HepG2 (cell line): ENCODE data around the gene DDX28. TPM values are rescaled to one million over a fixed set of nuclear protein-coding genes. Genes with fewer than 3 reads are reported as not detected.

Source experiments
- ATAC-seq: fragments of 200-7000 bp; cut with Tn5 transposase; 3 replicates; pipeline ENCODE4 v1.9.1; 2020; ENCODE audit warnings: mild to moderate bottlenecking, moderate library complexity
- BruUV-seq: library from RNA; stranded (reverse); fragments of 400-500 nt; replicated peaks from 2 replicates; lab custom pipeline; 2021; lab: Mats Ljungman, UMichigan
- CTCF ChIA-PET: fragments of 300-600 bp; formaldehyde crosslinking; extraction: SDS; loops from one replicate; lab custom pipeline; 2021; ENCODE audit warnings: low total read pairs, inconsistent platforms, low intra/inter-chr PET ratio; lab: Yijun Ruan, JAX
- POLR2A ChIA-PET: fragments of 350-600 bp; sonication (Branson Sonifier 250); formaldehyde crosslinking; loops from one replicate; lab custom pipeline; 2020; ENCODE audit warnings: antibody characterized with exemption, inconsistent platforms; lab: Yijun Ruan, JAX
- DNase-seq: peaks from one replicate; pipeline ENCODE4 v3.0.0-alpha.2; 2015; ENCODE audit warnings: low spot score
- FAIRE-seq: peaks from 3 replicates; lab custom pipeline; 2011; peaks lifted over from hg19 to GRCh38; lab: Jason Lieb, UNC
- H2AFZ ChIP-seq: one replicate; pipeline ENCODE4 v1.6.1; 2011; ENCODE audit warnings: low read length, inconsistent platforms
- H3K27ac ChIP-seq: fragments of 300-600 bp; 3 replicates; pipeline ENCODE4 v1.8.0; 2011; ENCODE audit warnings: mixed run types, mild to moderate bottlenecking, mixed read lengths, low read length, inconsistent platforms; ENCODE audit not compliant: insufficient read depth; ENCODE audit errors: extremely low read length
- H3K27me3 ChIP-seq, 2 experiments: fragments of 200-600 bp in 1 of 2; 2 replicates in 1 of 2; 3 replicates in 1 of 2; pipeline versions ENCODE4 v1.6.0 to v1.8.0; 2011; ENCODE audit warnings: low read length in 2 of 2, mild to moderate bottlenecking in 2 of 2, moderate library complexity in 2 of 2, inconsistent platforms in 1 of 2; ENCODE audit not compliant: insufficient read depth in 2 of 2, control insufficient read depth in 1 of 2
- H3K36me3 ChIP-seq, 2 experiments: fragments of 200-600 bp in 1 of 2; replicated peaks in 1 of 2; 2 replicates in 1 of 2; 3 replicates in 1 of 2; pipeline versions ENCODE4 v1.5.1 to v1.8.0; 2011; ENCODE audit warnings: low read length in 2 of 2, inconsistent platforms in 1 of 2; ENCODE audit not compliant: insufficient read depth in 2 of 2, control insufficient read depth in 1 of 2
- H3K4me1 ChIP-seq: 2 replicates; pipeline ENCODE4 v1.5.1; 2012; ENCODE audit warnings: low read length, inconsistent platforms; ENCODE audit not compliant: insufficient read depth
- H3K4me2 ChIP-seq: 2 replicates; pipeline ENCODE4 v1.6.0; 2011; ENCODE audit warnings: low read depth, low read length, inconsistent platforms
- H3K4me3 ChIP-seq, 3 experiments: fragments of 200-600 bp in 1 of 3; sonication (generic), shearing (Covaris generic) in 1 of 3; replicated peaks in 1 of 3; 2 replicates each; pipeline ENCODE4 v1.5.1; 2011 to 2016; ENCODE audit warnings: low read length in 3 of 3, inconsistent platforms in 2 of 3, low read depth in 2 of 3, mild to moderate bottlenecking in 2 of 3, control low read depth in 1 of 3, mixed read lengths in 1 of 3; ENCODE audit not compliant: insufficient read depth in 1 of 3
- H3K79me2 ChIP-seq: one replicate; pipeline ENCODE4 v1.6.1; 2011; ENCODE audit warnings: low read length, inconsistent platforms; ENCODE audit not compliant: insufficient read depth
- H3K9ac ChIP-seq: 2 replicates; pipeline ENCODE4 v1.6.0; 2011; ENCODE audit warnings: mild to moderate bottlenecking, low read depth, low read length, inconsistent platforms; ENCODE audit not compliant: insufficient read depth
- H3K9me3 ChIP-seq: 2 replicates; pipeline ENCODE4 v1.5.1; 2012; ENCODE audit warnings: mild to moderate bottlenecking, low read length
- H4K20me1 ChIP-seq: 2 replicates; pipeline ENCODE4 v1.6.0; 2011; ENCODE audit warnings: inconsistent platforms, mild to moderate bottlenecking, low read length, moderate library complexity; ENCODE audit not compliant: insufficient read depth
- AHR ChIP-seq: IDR thresholded peaks from 2 replicates; pipeline ENCODE4 v1.6.1; 2018; ENCODE audit warnings: missing genetic modification reagents, missing compliant biosample characterization
- CC2D1A ChIP-seq: sonication (generic); formaldehyde crosslinking; IDR thresholded peaks from 2 replicates; pipeline ENCODE4 v1.8.1; 2023; ENCODE audit warnings: mild to moderate bottlenecking, missing genetic modification reagents
- ETS1 ChIP-seq: sonication (generic); formaldehyde crosslinking; IDR thresholded peaks from 2 replicates; pipeline ENCODE4 v1.4.0; 2020; ENCODE audit warnings: missing genetic modification reagents
- HNRNPK ChIP-seq: fragments of 200-400 bp; formaldehyde crosslinking; IDR thresholded peaks from 2 replicates; pipeline ENCODE4 v1.6.1; 2018; ENCODE audit warnings: low read length, low read depth, moderate library complexity, mild to moderate bottlenecking; ENCODE audit not compliant: poor library complexity, severe bottlenecking
- HNRNPL ChIP-seq: fragments of 200-400 bp; formaldehyde crosslinking; IDR thresholded peaks from 2 replicates; pipeline ENCODE4 v1.6.1; 2017; ENCODE audit warnings: mild to moderate bottlenecking, low read depth, low read length
- KAT8 ChIP-seq: IDR thresholded peaks from 2 replicates; pipeline ENCODE4 v1.6.1; 2016; ENCODE audit warnings: missing genetic modification reagents, missing compliant biosample characterization
- MXD4 ChIP-seq: IDR thresholded peaks from 2 replicates; pipeline ENCODE4 v1.6.1; 2016; ENCODE audit warnings: mild to moderate bottlenecking, missing biosample characterization, missing genetic modification reagents
- PCBP1 ChIP-seq: fragments of 200-400 bp; formaldehyde crosslinking; IDR thresholded peaks from 2 replicates; pipeline ENCODE4 v1.6.1; 2017; ENCODE audit warnings: mild to moderate bottlenecking, low read depth, low read length, borderline replicate concordance
- TARDBP ChIP-seq: sonication (generic); formaldehyde crosslinking; IDR thresholded peaks from 2 replicates; pipeline ENCODE4 v1.8.0; 2022; ENCODE audit warnings: mild to moderate bottlenecking, missing genetic modification reagents
- TBX2 ChIP-seq: sonication (generic); formaldehyde crosslinking; IDR thresholded peaks from 2 replicates; pipeline ENCODE4 v1.5.0; 2020; ENCODE audit warnings: missing genetic modification reagents, mild to moderate bottlenecking, borderline replicate concordance
- ZNF101 ChIP-seq: sonication (generic); formaldehyde crosslinking; IDR thresholded peaks from 2 replicates; pipeline ENCODE4 v1.4.0; 2020; ENCODE audit warnings: mild to moderate bottlenecking, low read depth, missing genetic modification reagents, borderline replicate concordance
- ZNF136 ChIP-seq: sonication (generic); formaldehyde crosslinking; IDR thresholded peaks from 2 replicates; pipeline ENCODE4 v1.8.1; 2022; ENCODE audit warnings: low read depth, mild to moderate bottlenecking, moderate library complexity, missing genetic modification reagents
- ZNF224 ChIP-seq: sonication (generic); formaldehyde crosslinking; IDR thresholded peaks from 2 replicates; pipeline ENCODE4 v1.5.0; 2020; ENCODE audit warnings: mild to moderate bottlenecking, missing genetic modification reagents
- ZNF703 ChIP-seq: sonication (generic); formaldehyde crosslinking; IDR thresholded peaks from 2 replicates; pipeline ENCODE4 v1.5.1; 2020; ENCODE audit warnings: missing genetic modification reagents, mild to moderate bottlenecking, moderate library complexity, borderline replicate concordance
- WGBS: methylation state at CpG from one replicate; pipeline ENCODE4 v1.1.6; 2017; ENCODE audit warnings: low lambda C conversion rate; 5-methylcytosine and 5-hydroxymethylcytosine counted together
- in situ Hi-C: cut with HindIII; loops from 2 replicates; pipeline ENCODE4 v1.10.0; 2017; ENCODE audit warnings: low pct_unique_long_range_greater_than_20kb; ENCODE audit not compliant: extremely low pct_ligation_motif_present
- intact Hi-C: fragments of 100-400 bp; cut with micrococcal nuclease; formaldehyde crosslinking; loops from one replicate; pipeline ENCODE4 v1.10.0; 2022; ENCODE audit not compliant: unreplicated experiment
- polyA plus RNA-seq, 8 experiments: library from polyadenylated mRNA; depleted of rRNA in 3 of 8; stranded (reverse) in 7 of 8; unstranded in 1 of 8; fragments of >200 nt; fragmentation: Illumina TruSeq in 4 of 8; extraction: Trizol in 4 of 8; gene quantifications; 2 replicates each; pipeline versions ENCODE4 v1.2.1 to v1.2.3, GENCODE V29; 2011 to 2016; ENCODE audit warnings: low read depth in 4 of 8, missing spikeins in 1 of 8, mixed read lengths in 1 of 8; ENCODE audit not compliant: insufficient read depth in 1 of 8
- total RNA-seq, 5 experiments: library from RNA; depleted of rRNA; stranded (reverse); fragments of >200 nt; fragmentation: Illumina TruSeq; extraction: Trizol; gene quantifications; 2 replicates each; pipeline ENCODE4 v1.2.3, GENCODE V29; 2016; ENCODE audit warnings: low read depth in 1 of 5

Gene DDX28
- total and polyA plus RNA-seq, 2 of the 13 experiments (the other 11 are each of a cell fraction or from before 2014, with no cell fraction given) = 14.1 to 16.4 TPM

GRCh38 chr16:68068926-68069325 is 45.9 kb upstream of the DDX28 start (continued):
- no peak for TF ChIP-seq MXD4 (CRISPR knock-in tag)
- TF ChIP-seq ZNF703 = no peak
- no peak for TF ChIP-seq AHR

GRCh38 chr16:68066763-68067162 is 43.7 kb upstream of the DDX28 start:
- no peak overlapping the region for H2AFZ ChIP-seq
- CTCF ChIA-PET = no interaction called here
- POLR2A ChIA-PET = no interaction called here
- no peak overlapping the region for H3K9ac ChIP-seq
- no peaks in the 10 kb centered on the region for H4K20me1 ChIP-seq
- FAIRE-seq = no peak
- H3K4me2 ChIP-seq = no peak overlapping the region
- intact Hi-C loops (loop anchor here (10.0 kb wide), 1 partner anchor 252 kb away; no protein-coding TSS in a partner anchor), in situ Hi-C loops (no loop called here)
- no peaks in the 10 kb centered on the region for H3K27me3 ChIP-seq
- TF ChIP-seq ZNF224 (CRISPR knock-in tag) (no peak), HNRNPK (peak; percentile 93), PCBP1 (0 out of 2 replicates have a peak, but pooled peaks have one; percentile 61)
- H3K4me3 ChIP-seq = no peak overlapping the region
- no peaks in the 10 kb centered on the region for H3K4me1 ChIP-seq
- no peaks in the 10 kb centered on the region for H3K79me2 ChIP-seq
- H3K27ac ChIP-seq = no peak overlapping the region
- DNase-seq = no peak
- no peak for ATAC-seq
- no peaks in the 10 kb centered on the region for H3K9me3 ChIP-seq
- 100% methylated on average over 1 of the region's 1 CpG for WGBS
- no TSS peak for BruUV-seq
- peaks cover 37 to 51% of the 10 kb centered on the region in 2 experiments for H3K36me3 ChIP-seq

GRCh38 chr16:68065716-68066305 is 42.8 kb upstream of the DDX28 start:
- H3K36me3 ChIP-seq = peaks cover 40 to 42% of the 10 kb centered on the region in 2 experiments
- ChIA-PET POLR2A (interaction anchor here (1.7 kb wide), 1 partner anchor 18 kb away, joined by 4 read pairs; no protein-coding TSS in a partner anchor), CTCF (interaction anchor here (1.8 kb wide), 1 partner anchor 249 kb away, joined by 8 read pairs; no protein-coding TSS in a partner anchor)
- WGBS = 86% methylated on average over 5 of the region's 6 CpGs
- DNase-seq (no peak), ATAC-seq (no peak), FAIRE-seq (no peak)
- H3K4me3 ChIP-seq = no peak overlapping the region
- in situ Hi-C loops (no loop called here), intact Hi-C loops (loop anchor here (10.0 kb wide), 1 partner anchor 251 kb away; no protein-coding TSS in a partner anchor)
- H3K9me3 ChIP-seq = no peaks in the 10 kb centered on the region
- H3K4me1 ChIP-seq = no peaks in the 10 kb centered on the region
- no peak for TF ChIP-seq KAT8 (CRISPR knock-in tag)
- no peak for TF ChIP-seq ZNF136
- TF ChIP-seq ZNF101 = no peak
- TF ChIP-seq TARDBP (CRISPR knock-in tag) = no peak
- TF ChIP-seq CC2D1A (CRISPR knock-in tag) = no peak
- TF ChIP-seq HNRNPL = no peak
- TF ChIP-seq ETS1 (CRISPR knock-in tag) = no peak
- no peak for TF ChIP-seq TBX2 (CRISPR knock-in tag)
- BruUV-seq = no TSS peak
- no peaks in the 10 kb centered on the region for H3K27me3 ChIP-seq
- H3K27ac ChIP-seq = no peak overlapping the region
- no peak overlapping the region for H3K9ac ChIP-seq
- H3K4me2 ChIP-seq = no peak overlapping the region
- no peaks in the 10 kb centered on the region for H4K20me1 ChIP-seq
- no peaks in the 10 kb centered on the region for H3K79me2 ChIP-seq
- H2AFZ ChIP-seq = no peak overlapping the region
